GM12878 (cell line): ENCODE measurements around the gene SHISA7. TPM values are rescaled to one million over a fixed set of nuclear protein-coding genes. Genes with fewer than 3 reads are reported as not detected.
A peak's percentile ranks its signal among the peaks of the same experiment; 100 is the strongest.

Experiments used
- ATAC-seq: fragments of 200-7000 bp; cut with Tn5 transposase; 3 replicates; pipeline ENCODE4 v1.9.1; 2020; ENCODE audit warnings: mild to moderate bottlenecking, moderate library complexity
- BruUV-seq: library from RNA; stranded (reverse); fragments of 400-500 nt; replicated peaks from 2 replicates; lab custom pipeline; 2021; lab: Mats Ljungman, UMichigan
- CTCF ChIA-PET: fragments of 300-600 bp; sonication (Branson Sonifier 250); formaldehyde crosslinking; extraction: SDS; loops from one replicate; lab custom pipeline; 2021; ENCODE audit warnings: inconsistent platforms; lab: Yijun Ruan, JAX
- POLR2A ChIA-PET: fragments of 350-600 bp; formaldehyde crosslinking; extraction: SDS; loops from one replicate; lab custom pipeline; 2021; ENCODE audit warnings: inconsistent platforms; lab: Charles Lee
- RAD21 ChIA-PET: fragments of 300-600 bp; sonication (Branson Sonifier 250); formaldehyde crosslinking; loops from one replicate; lab custom pipeline; 2023; ENCODE audit warnings: antibody characterized with exemption; ENCODE audit not compliant: unreplicated experiment; lab: Charles Lee
- SMC1A ChIA-PET: fragments of 300-600 bp; sonication (Branson Sonifier 250); formaldehyde crosslinking; loops from one replicate; lab custom pipeline; 2023; ENCODE audit not compliant: unreplicated experiment, uncharacterized antibody; lab: Charles Lee
- DNase-seq: peaks from one replicate; pipeline ENCODE4 v3.0.0-alpha.2; 2011; ENCODE audit warnings: low read depth, low spot score
- FAIRE-seq: peaks from 3 replicates; lab custom pipeline; 2011; peaks lifted over from hg19 to GRCh38; lab: Jason Lieb, UNC
- H2AFZ ChIP-seq: 2 replicates; pipeline ENCODE4 v1.6.0; 2011; ENCODE audit warnings: low read depth, low read length, control low read depth; ENCODE audit not compliant: control insufficient read depth
- H3K27ac ChIP-seq: 2 replicates; pipeline ENCODE4 v1.5.1; 2011; ENCODE audit warnings: control low read depth; ENCODE audit not compliant: control insufficient read depth, insufficient read depth
- H3K27me3 ChIP-seq, 2 experiments: replicated peaks in 1 of 2; 2 replicates each; pipeline versions ENCODE4 v1.6.0 to v1.6.1; 2011; ENCODE audit warnings: low read length in 1 of 2; ENCODE audit not compliant: control insufficient read depth in 2 of 2, insufficient read depth in 2 of 2
- H3K36me3 ChIP-seq, 2 experiments: 2 replicates each; pipeline ENCODE4 v1.5.1; 2011; ENCODE audit warnings: low read length in 1 of 2; ENCODE audit not compliant: control insufficient read depth in 2 of 2, insufficient read depth in 2 of 2
- H3K4me1 ChIP-seq: 2 replicates; pipeline ENCODE4 v1.6.1; 2011; ENCODE audit warnings: mild to moderate bottlenecking, low read length, moderate library complexity, mixed read lengths; ENCODE audit not compliant: control insufficient read depth, insufficient read depth
- H3K4me2 ChIP-seq: 2 replicates; pipeline ENCODE4 v1.6.0; 2011; ENCODE audit warnings: control low read depth; ENCODE audit not compliant: control insufficient read depth, insufficient read depth
- H3K4me3 ChIP-seq: fragments of 200-600 bp; sonication (generic); 2 replicates; pipeline ENCODE4 v1.5.1; 2016
- H3K79me2 ChIP-seq: 2 replicates; pipeline ENCODE4 v1.6.0; 2011; ENCODE audit warnings: low read length; ENCODE audit not compliant: control insufficient read depth, insufficient read depth
- H3K9ac ChIP-seq: 2 replicates; pipeline ENCODE4 v1.8.0; 2011; ENCODE audit warnings: low read length, control low read depth, mixed read lengths; ENCODE audit not compliant: control insufficient read depth, insufficient read depth
- H3K9me3 ChIP-seq: replicated peaks from 3 replicates; pipeline ENCODE4 v1.5.1; 2011; ENCODE audit warnings: mild to moderate bottlenecking, low read length; ENCODE audit not compliant: control insufficient read depth, insufficient read depth
- H4K20me1 ChIP-seq: 2 replicates; pipeline ENCODE4 v1.6.0; 2011; ENCODE audit not compliant: control insufficient read depth, insufficient read depth
- IRF4 ChIP-seq: IDR thresholded peaks from 2 replicates; pipeline ENCODE4 v1.6.1; 2011; ENCODE audit warnings: low read depth, low read length
- KAT2A ChIP-seq: conservative IDR thresholded peaks from 2 replicates; pipeline ENCODE4 v1.6.1; 2011; ENCODE audit warnings: low read depth, low read length; ENCODE audit not compliant: control insufficient read depth
- POLR2A ChIP-seq: IDR thresholded peaks from 2 replicates; pipeline ENCODE4 v1.6.1; 2011; ENCODE audit warnings: low read depth, mild to moderate bottlenecking, low read length
- SREBF2 ChIP-seq: IDR thresholded peaks from 2 replicates; pipeline ENCODE4 v1.6.1; 2012; ENCODE audit warnings: mild to moderate bottlenecking, low read length
- SUZ12 ChIP-seq: fragments of 200-600 bp; sonication (generic); IDR thresholded peaks from one replicate; pipeline ENCODE4 v1.6.1; 2018; ENCODE audit warnings: antibody characterized with exemption, mild to moderate bottlenecking; ENCODE audit not compliant: unreplicated experiment
- WGBS: methylation state at CpG from one replicate; pipeline ENCODE4 v1.1.6; 2016; ENCODE audit warnings: low lambda C conversion rate; ENCODE audit not compliant: insufficient replicate concordance, insufficient coverage; ENCODE audit errors: missing lambda C conversion rate; 5-methylcytosine and 5-hydroxymethylcytosine counted together
- in situ Hi-C: fragments of 300-500 bp; cut with MboI; formaldehyde crosslinking; loops from 9 replicates; pipeline ENCODE4 v1.14.3; 2018; ENCODE audit warnings: mixed read lengths
- intact Hi-C: fragments of 100-400 bp; cut with micrococcal nuclease; formaldehyde crosslinking; loops from one replicate; pipeline ENCODE4 v1.14.2; 2022; ENCODE audit not compliant: unreplicated experiment
- polyA plus RNA-seq, 11 experiments: library from polyadenylated mRNA; depleted of rRNA in 4 of 11; unstranded in 6 of 11; stranded (reverse) in 5 of 11; fragments of >200 nt; fragmentation: Nextera tagmentation in 4 of 11; fragmentation: Illumina TruSeq in 1 of 11; extraction: Ambion mirVana in 4 of 11; extraction: Trizol in 1 of 11; gene quantifications; 1 replicate in 1 of 11; 2 replicates in 10 of 11; pipeline versions ENCODE4 v1.2.1 to v1.2.3, GENCODE V29; 2011 to 2016; ENCODE audit warnings: inconsistent platforms in 2 of 11, missing spikeins in 2 of 11, low read depth in 1 of 11
- total RNA-seq, 4 experiments: library from RNA; depleted of rRNA in 3 of 4; stranded (reverse); fragments of >200 nt in 3 of 4; fragmentation: Illumina TruSeq in 1 of 4; extraction: Trizol in 1 of 4; gene quantifications; 2 replicates each; pipeline versions ENCODE4 v1.2.1 to v1.2.3, GENCODE V29; 2013 to 2021
- TF ChIP-seq, protein P1 (sequence below): fragments of 450-650 bp; IDR thresholded peaks from 2 replicates; pipeline ENCODE4 v1.6.1; 2017; ENCODE audit warnings: mild to moderate bottlenecking, low read depth, inconsistent platforms; ENCODE audit not compliant: poor library complexity, severe bottlenecking

SHISA7 gene
- total and polyA plus RNA-seq, 10 of the 15 experiments (the other 5 are each of a cell fraction or from before 2014, with no cell fraction given) = 0.03 TPM; not detected in 9

DNA sequence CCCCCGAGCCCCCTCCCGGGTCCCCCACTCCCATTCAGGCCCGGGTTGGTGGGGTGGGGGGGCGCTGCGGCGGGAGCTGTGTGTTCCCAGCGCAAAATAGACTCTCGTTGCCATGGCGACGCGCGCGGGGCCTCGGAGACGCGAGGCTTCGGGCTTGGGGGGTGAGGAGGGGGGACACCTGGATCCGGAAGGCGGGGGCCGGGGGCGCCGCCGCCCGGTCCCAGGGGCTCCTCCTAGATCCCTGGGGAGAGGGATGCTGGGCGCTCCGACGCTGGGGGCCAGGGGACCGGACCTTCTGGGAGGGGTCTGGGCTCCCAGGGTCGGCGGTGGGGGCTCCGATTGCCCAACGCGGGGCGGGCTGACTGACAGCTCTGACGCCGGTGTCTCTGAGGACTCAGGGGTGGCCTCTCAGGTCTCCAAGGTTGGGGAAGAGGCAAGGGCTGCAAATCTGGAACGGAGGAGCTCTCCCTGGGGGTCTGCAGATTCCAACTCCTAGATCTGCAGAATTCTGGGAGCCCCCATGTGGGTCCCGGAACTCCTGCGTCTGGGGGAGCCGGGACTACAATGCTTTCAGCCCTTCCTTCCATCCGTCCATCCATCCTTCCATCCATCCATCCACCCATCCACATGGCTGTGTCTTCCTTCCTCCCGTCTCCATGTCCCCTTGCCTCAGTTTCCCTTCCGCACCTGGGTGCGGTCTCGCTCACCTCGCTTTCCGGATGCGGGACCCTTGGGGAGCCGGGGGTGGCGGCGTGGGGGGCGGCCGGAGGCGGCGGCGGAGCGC, 9.1 kb upstream of the SHISA7 start:
- no peak for FAIRE-seq
- intact Hi-C loops = no loop called here

More for the DNA sequence above, 9.1 kb upstream of the SHISA7 start:
- Histone ChIP-seq H3K4me1 (no peaks in the 10 kb centered on the region), H4K20me1 (peaks cover 4% of the 10 kb centered on the region; the same call in 1 of the 2 replicates), H2AFZ (no peak overlapping the region), H3K27ac (no peak overlapping the region), H3K9ac (no peak overlapping the region)
- POLR2A ChIA-PET = no interaction called here
- SMC1A ChIA-PET = no interaction called here
- no peak for TF ChIP-seq KAT2A
- no peak for TF ChIP-seq IRF4
- no peak for TF ChIP-seq SREBF2
- TF ChIP-seq, protein P1, sequence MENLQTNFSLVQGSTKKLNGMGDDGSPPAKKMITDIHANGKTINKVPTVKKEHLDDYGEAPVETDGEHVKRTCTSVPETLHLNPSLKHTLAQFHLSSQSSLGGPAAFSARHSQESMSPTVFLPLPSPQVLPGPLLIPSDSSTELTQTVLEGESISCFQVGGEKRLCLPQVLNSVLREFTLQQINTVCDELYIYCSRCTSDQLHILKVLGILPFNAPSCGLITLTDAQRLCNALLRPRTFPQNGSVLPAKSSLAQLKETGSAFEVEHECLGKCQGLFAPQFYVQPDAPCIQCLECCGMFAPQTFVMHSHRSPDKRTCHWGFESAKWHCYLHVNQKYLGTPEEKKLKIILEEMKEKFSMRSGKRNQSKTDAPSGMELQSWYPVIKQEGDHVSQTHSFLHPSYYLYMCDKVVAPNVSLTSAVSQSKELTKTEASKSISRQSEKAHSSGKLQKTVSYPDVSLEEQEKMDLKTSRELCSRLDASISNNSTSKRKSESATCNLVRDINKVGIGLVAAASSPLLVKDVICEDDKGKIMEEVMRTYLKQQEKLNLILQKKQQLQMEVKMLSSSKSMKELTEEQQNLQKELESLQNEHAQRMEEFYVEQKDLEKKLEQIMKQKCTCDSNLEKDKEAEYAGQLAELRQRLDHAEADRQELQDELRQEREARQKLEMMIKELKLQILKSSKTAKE = no peak
- peak; percentile 86 for TF ChIP-seq SUZ12
- 0 out of 2 replicates have a peak, but pooled peaks have one; percentile 17 for TF ChIP-seq POLR2A
- TF ChIP-seq, all 136 proteins: peak for 2
- no TSS peak for BruUV-seq
- RAD21 ChIA-PET = no interaction called here
- 24% methylated on average over 34 of the region's 57 CpGs for WGBS
- in situ Hi-C loops = no loop called here
- DNase-seq (no peak), ATAC-seq (no peak)
- Histone ChIP-seq H3K4me3 (no peak overlapping the region), H3K36me3 (peaks cover 3 to 4% of the 10 kb centered on the region in 2 experiments), H3K27me3 (no peaks in the 10 kb centered on the region; a peak in 2 of 4 replicates), H3K4me2 (no peak overlapping the region), H3K79me2 (no peaks in the 10 kb centered on the region), H3K9me3 (no peaks in the 10 kb centered on the region)
- CTCF ChIA-PET = interaction anchor here (2.0 kb wide), 1 partner anchor 52 kb away, joined by 4 read pairs; no protein-coding TSS in a partner anchor
